Neural progenitor cell (in vitro differentiated cells): ENCODE results near the gene COLEC12.

Experiments
- CTCF ChIP-seq: fragments of 200-600 bp; sonication (generic); IDR thresholded peaks from 2 replicates; pipeline ENCODE4 v1.5.1; 2017; ENCODE audit warnings: antibody characterized with exemption, mild to moderate bottlenecking
- EZH2 ChIP-seq: fragments of 200-600 bp; sonication (generic); IDR thresholded peaks from 2 replicates; pipeline ENCODE4 v1.6.1; 2017; ENCODE audit warnings: antibody characterized with exemption, mild to moderate bottlenecking, moderate library complexity

DNA sequence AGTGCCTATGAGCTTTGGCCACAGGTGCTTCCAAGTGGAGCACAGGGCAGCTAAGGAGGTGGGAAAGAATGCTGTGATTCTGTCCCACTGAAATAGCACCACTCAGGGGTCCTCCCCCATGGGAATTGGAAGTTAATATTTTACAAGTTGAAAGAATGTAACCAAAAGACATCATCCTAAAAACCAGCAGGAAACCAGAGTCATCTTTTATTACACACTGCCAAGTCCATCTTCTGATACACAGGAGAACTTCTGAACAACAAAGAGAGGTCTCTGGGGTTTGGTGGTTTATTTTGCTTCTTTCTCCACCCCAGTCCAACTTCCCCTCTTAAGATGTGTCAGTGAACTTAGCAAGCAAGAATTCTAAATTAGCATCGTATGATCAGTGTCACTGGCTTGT, 47.7 kb downstream of the COLEC12 start:
- TF ChIP-seq CTCF (no peak), EZH2 (no peak)
